ENCODE data around the gene METTL25B.

GRCh38 chr1:156767101-156767878 is 39.0 kb downstream of the METTL25B start, which contains the start of gene PRCC:
- no peak for TF ChIP-seq POLR2A (IDR thresholded peaks at IDR 0.05)
- TF ChIP-seq CTCF (IDR thresholded peaks at IDR 0.05), result peak in 1 of 3 donors; percentile 10
